ENCODE data around the gene PPP2R2D. TPM values are rescaled to one million over a fixed set of nuclear protein-coding genes. Genes with fewer than 3 reads are reported as not detected.
A peak's percentile ranks its signal among the peaks of the same experiment; 100 is the strongest.

The PPP2R2D gene
- total RNA-seq, 1 experiment from 2014 or later = 33.2 TPM

DNA sequence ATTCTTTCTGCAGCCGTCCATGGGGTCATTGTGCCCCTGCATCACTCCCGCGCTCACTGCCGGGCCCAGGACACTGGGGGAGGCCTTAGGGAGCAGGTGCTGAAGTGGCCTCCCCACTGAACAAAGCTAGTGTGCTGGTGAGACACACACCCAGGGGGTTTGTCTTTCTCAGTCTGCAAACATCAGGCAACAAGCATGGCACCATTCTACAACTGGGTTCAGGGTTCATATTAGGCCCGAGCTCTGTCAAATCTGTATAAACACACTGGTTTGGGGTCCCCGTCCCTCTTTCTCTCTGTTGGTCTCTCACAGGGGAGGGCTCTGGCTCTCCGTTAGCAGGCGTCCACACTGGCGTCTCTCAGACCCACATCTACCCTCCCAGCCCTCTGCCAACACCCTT is 11.1 kb upstream of the PPP2R2D start (continued):
- TF ChIP-seq, protein P1, sequence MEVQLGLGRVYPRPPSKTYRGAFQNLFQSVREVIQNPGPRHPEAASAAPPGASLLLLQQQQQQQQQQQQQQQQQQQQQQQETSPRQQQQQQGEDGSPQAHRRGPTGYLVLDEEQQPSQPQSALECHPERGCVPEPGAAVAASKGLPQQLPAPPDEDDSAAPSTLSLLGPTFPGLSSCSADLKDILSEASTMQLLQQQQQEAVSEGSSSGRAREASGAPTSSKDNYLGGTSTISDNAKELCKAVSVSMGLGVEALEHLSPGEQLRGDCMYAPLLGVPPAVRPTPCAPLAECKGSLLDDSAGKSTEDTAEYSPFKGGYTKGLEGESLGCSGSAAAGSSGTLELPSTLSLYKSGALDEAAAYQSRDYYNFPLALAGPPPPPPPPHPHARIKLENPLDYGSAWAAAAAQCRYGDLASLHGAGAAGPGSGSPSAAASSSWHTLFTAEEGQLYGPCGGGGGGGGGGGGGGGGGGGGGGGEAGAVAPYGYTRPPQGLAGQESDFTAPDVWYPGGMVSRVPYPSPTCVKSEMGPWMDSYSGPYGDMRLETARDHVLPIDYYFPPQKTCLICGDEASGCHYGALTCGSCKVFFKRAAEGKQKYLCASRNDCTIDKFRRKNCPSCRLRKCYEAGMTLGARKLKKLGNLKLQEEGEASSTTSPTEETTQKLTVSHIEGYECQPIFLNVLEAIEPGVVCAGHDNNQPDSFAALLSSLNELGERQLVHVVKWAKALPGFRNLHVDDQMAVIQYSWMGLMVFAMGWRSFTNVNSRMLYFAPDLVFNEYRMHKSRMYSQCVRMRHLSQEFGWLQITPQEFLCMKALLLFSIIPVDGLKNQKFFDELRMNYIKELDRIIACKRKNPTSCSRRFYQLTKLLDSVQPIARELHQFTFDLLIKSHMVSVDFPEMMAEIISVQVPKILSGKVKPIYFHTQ (CRISPR knock-in tag; IDR thresholded peaks at IDR 0.05) = no peak
- TF ChIP-seq, protein P2, sequence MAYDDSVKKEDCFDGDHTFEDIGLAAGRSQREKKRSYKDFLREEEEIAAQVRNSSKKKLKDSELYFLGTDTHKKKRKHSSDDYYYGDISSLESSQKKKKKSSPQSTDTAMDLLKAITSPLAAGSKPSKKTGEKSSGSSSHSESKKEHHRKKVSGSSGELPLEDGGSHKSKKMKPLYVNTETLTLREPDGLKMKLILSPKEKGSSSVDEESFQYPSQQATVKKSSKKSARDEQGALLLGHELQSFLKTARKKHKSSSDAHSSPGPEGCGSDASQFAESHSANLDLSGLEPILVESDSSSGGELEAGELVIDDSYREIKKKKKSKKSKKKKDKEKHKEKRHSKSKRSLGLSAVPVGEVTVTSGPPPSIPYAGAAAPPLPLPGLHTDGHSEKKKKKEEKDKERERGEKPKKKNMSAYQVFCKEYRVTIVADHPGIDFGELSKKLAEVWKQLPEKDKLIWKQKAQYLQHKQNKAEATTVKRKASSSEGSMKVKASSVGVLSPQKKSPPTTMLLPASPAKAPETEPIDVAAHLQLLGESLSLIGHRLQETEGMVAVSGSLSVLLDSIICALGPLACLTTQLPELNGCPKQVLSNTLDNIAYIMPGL (CRISPR knock-in tag; IDR thresholded peaks at IDR 0.05) = no peak
- TF ChIP-seq TCF7 (CRISPR knock-in tag; IDR thresholded peaks at IDR 0.05; ENCODE audit: low read depth) (no peak), JUN (CRISPR knock-in tag; IDR thresholded peaks at IDR 0.05) (no peak)

DNA sequence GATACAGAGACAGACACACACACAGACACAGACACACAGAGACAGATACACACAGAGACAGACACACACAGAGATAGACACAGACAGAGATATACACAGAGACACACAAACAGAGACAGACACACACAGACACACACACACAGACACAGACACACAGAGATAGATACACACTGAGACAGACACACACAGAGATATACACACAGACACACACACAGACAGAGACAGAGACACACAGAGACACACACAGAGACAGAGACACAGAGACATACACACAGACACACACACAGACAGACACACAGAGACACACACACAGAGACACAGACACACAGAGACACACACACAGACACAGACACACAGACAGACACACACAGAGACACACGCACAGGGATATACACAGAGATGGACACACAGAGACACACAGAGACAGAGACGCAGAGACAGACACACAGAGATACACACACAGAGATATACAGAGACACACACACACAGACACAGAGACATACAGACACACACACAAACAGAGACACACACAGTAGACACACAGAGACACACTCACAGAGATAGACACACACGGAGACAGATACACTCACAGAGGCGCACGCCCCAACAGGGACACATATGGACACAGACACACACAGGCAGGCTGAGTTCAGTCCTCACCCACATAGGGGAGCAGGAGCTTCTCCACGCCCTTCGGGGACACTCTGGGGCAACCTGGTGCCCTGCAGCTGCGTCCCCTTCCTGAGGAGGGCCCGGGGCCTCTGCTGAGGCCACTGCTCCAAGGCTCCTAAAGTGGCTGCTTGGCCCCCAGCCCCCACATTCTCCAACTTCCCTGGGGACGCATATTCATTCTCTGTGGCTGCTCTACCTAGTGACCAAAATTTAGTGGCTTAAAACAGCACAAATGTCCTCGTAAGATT is 10.3 kb upstream of the PPP2R2D start:
- Mint-ChIP-seq H3K27me3 (ENCODE audit: low read depth) (no peaks in the 10 kb centered on the region; the same call in 1 of the 2 replicates), H3K4me3 (no peak overlapping the region), H3K4me1 (peaks cover 9% of the 10 kb centered on the region), H3K36me3 (no peaks in the 10 kb centered on the region), H3K9me3 (0 out of 2 replicates have a peak, but pooled peaks cover 4% of the 10 kb centered on the region), H3K27ac (no peak overlapping the region)
- ChIA-PET CTCF (interaction anchor here (1.1 to 1.7 kb wide), 2 partner anchors 9 to 1780 kb away, joined by 3 to 7 read pairs; partner anchors contain the start of gene C10orf143), POLR2A (no interaction called here)
- TF ChIP-seq, protein P3, sequence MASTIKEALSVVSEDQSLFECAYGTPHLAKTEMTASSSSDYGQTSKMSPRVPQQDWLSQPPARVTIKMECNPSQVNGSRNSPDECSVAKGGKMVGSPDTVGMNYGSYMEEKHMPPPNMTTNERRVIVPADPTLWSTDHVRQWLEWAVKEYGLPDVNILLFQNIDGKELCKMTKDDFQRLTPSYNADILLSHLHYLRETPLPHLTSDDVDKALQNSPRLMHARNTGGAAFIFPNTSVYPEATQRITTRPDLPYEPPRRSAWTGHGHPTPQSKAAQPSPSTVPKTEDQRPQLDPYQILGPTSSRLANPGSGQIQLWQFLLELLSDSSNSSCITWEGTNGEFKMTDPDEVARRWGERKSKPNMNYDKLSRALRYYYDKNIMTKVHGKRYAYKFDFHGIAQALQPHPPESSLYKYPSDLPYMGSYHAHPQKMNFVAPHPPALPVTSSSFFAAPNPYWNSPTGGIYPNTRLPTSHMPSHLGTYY (CRISPR knock-in tag; IDR thresholded peaks at IDR 0.05) = no peak
- no peak for TF ChIP-seq CREB1 (CRISPR knock-in tag; IDR thresholded peaks at IDR 0.05)
- no peak for TF ChIP-seq JUN (CRISPR knock-in tag; IDR thresholded peaks at IDR 0.05)
- no peak for TF ChIP-seq NR1H2 (CRISPR knock-in tag; IDR thresholded peaks at IDR 0.05)
- TF ChIP-seq SMAD3 (CRISPR knock-in tag; IDR thresholded peaks at IDR 0.05; ENCODE audit: borderline replicate concordance) = no peak
- no peak for TF ChIP-seq MXD4 (CRISPR knock-in tag; IDR thresholded peaks at IDR 0.05; ENCODE audit: borderline replicate concordance)
- no peak for TF ChIP-seq ESRRA (CRISPR knock-in tag; IDR thresholded peaks at IDR 0.05; ENCODE audit: borderline replicate concordance)
- ATAC-seq (peak; percentile 16; the same call in 1 of the 2 replicates), DNase-seq (ENCODE audit: low spot score) (no peak)

DNA sequence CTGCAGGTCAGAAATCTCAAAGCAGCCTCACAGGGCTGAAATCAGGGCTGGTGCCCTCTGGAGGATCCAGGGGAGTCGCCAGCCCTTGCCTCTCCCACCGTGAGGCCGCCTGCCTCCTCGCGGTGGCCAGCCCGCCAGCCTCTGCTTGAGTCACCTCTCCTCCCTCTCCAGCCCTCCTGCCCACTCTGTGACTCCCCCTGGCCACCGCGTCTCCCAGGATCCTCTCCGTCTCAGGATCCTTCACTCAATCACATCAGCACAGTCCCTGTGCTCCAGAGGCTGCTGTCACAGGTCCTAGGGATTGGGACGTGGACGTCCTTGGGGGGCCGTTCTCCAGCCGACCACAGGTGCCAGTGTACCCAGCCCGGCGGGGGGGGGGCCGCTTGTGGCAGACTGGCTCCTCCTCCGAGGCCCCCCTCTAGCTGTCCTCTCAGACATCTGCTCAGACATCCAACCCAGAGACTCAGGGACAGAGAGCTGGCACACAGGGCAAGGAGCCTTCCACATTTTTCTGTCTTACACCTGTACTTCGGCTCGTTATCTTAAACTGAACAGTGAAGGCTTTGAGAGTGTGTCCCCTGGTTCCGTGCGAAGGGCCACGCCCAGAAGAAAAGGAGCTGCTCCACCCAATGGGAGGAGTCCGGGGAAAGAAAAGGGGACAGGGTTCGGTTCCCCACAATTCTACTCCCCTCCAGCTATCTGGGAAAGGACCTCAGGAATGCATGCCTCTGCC is 9.4 kb upstream of the PPP2R2D start:
- no peak overlapping the region for H3K4me3 Mint-ChIP-seq
- peaks cover 4% of the 10 kb centered on the region; the same call in 1 of the 2 replicates for H3K4me1 Mint-ChIP-seq
- H3K9me3 Mint-ChIP-seq = 0 out of 2 replicates have a peak, but pooled peaks cover 4% of the 10 kb centered on the region
- no peak overlapping the region for H3K27ac Mint-ChIP-seq
- no peaks in the 10 kb centered on the region for H3K36me3 Mint-ChIP-seq
- ATAC-seq = peak; percentile 88
- ChIA-PET CTCF (interaction anchor here (0.8 to 1.7 kb wide), 8 partner anchors 8 to 1781 kb away, joined by 3 to 7 read pairs (median 3); partner anchors contain the start of gene C10orf143), POLR2A (no interaction called here)
- H3K27me3 Mint-ChIP-seq (ENCODE audit: low read depth) = no peaks in the 10 kb centered on the region; the same call in 1 of the 2 replicates
- peak; percentile 50 for DNase-seq (ENCODE audit: low spot score)
- TF ChIP-seq FOXK1 (CRISPR knock-in tag; IDR thresholded peaks at IDR 0.05) (no peak), SMAD4 (CRISPR knock-in tag; IDR thresholded peaks at IDR 0.05) (no peak), RELA (CRISPR knock-in tag; IDR thresholded peaks at IDR 0.05; ENCODE audit: borderline replicate concordance) (no peak), NR3C1 (CRISPR knock-in tag; conservative IDR thresholded peaks at IDR 0.05; ENCODE audit: low read depth) (no peak), RORB (CRISPR knock-in tag; IDR thresholded peaks at IDR 0.05) (no peak), NFE2L1 (CRISPR knock-in tag; IDR thresholded peaks at IDR 0.05) (no peak), JAZF1 (CRISPR knock-in tag; IDR thresholded peaks at IDR 0.05) (no peak), SOX15 (CRISPR knock-in tag; IDR thresholded peaks at IDR 0.05) (no peak)
- TF ChIP-seq, protein P4, sequence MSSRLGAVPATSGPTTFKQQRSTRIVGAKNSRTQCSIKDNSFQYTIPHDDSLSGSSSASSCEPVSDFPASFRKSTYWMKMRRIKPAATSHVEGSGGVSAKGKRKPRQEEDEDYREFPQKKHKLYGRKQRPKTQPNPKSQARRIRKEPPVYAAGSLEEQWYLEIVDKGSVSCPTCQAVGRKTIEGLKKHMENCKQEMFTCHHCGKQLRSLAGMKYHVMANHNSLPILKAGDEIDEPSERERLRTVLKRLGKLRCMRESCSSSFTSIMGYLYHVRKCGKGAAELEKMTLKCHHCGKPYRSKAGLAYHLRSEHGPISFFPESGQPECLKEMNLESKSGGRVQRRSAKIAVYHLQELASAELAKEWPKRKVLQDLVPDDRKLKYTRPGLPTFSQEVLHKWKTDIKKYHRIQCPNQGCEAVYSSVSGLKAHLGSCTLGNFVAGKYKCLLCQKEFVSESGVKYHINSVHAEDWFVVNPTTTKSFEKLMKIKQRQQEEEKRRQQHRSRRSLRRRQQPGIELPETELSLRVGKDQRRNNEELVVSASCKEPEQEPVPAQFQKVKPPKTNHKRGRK (CRISPR knock-in tag; IDR thresholded peaks at IDR 0.05; ENCODE audit: borderline replicate concordance) = no peak
- TF ChIP-seq, protein P5, sequence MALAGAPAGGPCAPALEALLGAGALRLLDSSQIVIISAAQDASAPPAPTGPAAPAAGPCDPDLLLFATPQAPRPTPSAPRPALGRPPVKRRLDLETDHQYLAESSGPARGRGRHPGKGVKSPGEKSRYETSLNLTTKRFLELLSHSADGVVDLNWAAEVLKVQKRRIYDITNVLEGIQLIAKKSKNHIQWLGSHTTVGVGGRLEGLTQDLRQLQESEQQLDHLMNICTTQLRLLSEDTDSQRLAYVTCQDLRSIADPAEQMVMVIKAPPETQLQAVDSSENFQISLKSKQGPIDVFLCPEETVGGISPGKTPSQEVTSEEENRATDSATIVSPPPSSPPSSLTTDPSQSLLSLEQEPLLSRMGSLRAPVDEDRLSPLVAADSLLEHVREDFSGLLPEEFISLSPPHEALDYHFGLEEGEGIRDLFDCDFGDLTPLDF (CRISPR knock-in tag; IDR thresholded peaks at IDR 0.05) = no peak
- TF ChIP-seq, protein P6, sequence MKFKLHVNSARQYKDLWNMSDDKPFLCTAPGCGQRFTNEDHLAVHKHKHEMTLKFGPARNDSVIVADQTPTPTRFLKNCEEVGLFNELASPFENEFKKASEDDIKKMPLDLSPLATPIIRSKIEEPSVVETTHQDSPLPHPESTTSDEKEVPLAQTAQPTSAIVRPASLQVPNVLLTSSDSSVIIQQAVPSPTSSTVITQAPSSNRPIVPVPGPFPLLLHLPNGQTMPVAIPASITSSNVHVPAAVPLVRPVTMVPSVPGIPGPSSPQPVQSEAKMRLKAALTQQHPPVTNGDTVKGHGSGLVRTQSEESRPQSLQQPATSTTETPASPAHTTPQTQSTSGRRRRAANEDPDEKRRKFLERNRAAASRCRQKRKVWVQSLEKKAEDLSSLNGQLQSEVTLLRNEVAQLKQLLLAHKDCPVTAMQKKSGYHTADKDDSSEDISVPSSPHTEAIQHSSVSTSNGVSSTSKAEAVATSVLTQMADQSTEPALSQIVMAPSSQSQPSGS (CRISPR knock-in tag; IDR thresholded peaks at IDR 0.05; ENCODE audit: borderline replicate concordance, low read depth) = no peak

Measured in WTC11 (cell line).